CD14-positive monocyte (primary cell): ENCODE data around the gene MS4A15. TPM values are rescaled to one million over a fixed set of nuclear protein-coding genes. Genes with fewer than 3 reads are reported as not detected.

ENCODE experiments used
- DNase-seq, 3 donors: peaks; one replicate each; pipeline ENCODE4 v3.0.0-alpha.2; 2011 to 2022
- H2AFZ ChIP-seq: 2 replicates; pipeline ENCODE4 v1.6.0; 2012; ENCODE audit warnings: mild to moderate bottlenecking, low read depth, low read length, inconsistent platforms; ENCODE audit not compliant: insufficient read depth, poor library complexity, severe bottlenecking
- H3K27ac ChIP-seq, 2 donors: 1 replicate in 1 of 2; 2 replicates in 1 of 2; pipeline ENCODE4 v1.5.1; 2012 to 2013; ENCODE audit warnings: low read length in 2 of 2, control low read depth in 1 of 2, inconsistent platforms in 1 of 2, low read depth in 1 of 2, mild to moderate bottlenecking in 1 of 2
- H3K27me3 ChIP-seq, 2 donors: one replicate each; pipeline versions ENCODE4 v1.6.0 to v1.6.1; 2011 to 2013; ENCODE audit warnings: low read length in 2 of 2; ENCODE audit not compliant: control insufficient read depth in 2 of 2, insufficient read depth in 2 of 2
- H3K36me3 ChIP-seq, 2 donors: replicated peaks in 1 of 2; 1 replicate in 1 of 2; 2 replicates in 1 of 2; pipeline versions ENCODE4 v1.5.1 to v1.6.1; 2012 to 2013; ENCODE audit warnings: low read length in 2 of 2, control low read depth in 1 of 2, inconsistent platforms in 1 of 2, mild to moderate bottlenecking in 1 of 2; ENCODE audit not compliant: insufficient read depth in 2 of 2, control insufficient read depth in 1 of 2
- H3K4me1 ChIP-seq, 2 donors: 1 replicate in 1 of 2; 2 replicates in 1 of 2; pipeline versions ENCODE4 v1.5.1 to v1.6.1; 2012 to 2013; ENCODE audit warnings: low read length in 2 of 2, control low read depth in 1 of 2, inconsistent platforms in 1 of 2, mild to moderate bottlenecking in 1 of 2, moderate library complexity in 1 of 2; ENCODE audit not compliant: insufficient read depth in 2 of 2, control insufficient read depth in 1 of 2
- H3K4me2 ChIP-seq: replicated peaks from 2 replicates; pipeline ENCODE3; 2012; ENCODE audit warnings: low read length, moderate library complexity, mild to moderate bottlenecking; ENCODE audit not compliant: poor library complexity, severe bottlenecking; ENCODE audit errors: extremely low read depth
- H3K4me3 ChIP-seq, 3 experiments: fragments of 200-600 bp in 1 of 3; sonication (generic) in 1 of 3; replicated peaks in 1 of 3; 1 replicate in 2 of 3; 2 replicates in 1 of 3; pipeline ENCODE4 v1.5.1; 2011 to 2013; ENCODE audit warnings: low read length in 3 of 3, mild to moderate bottlenecking in 3 of 3, control low read depth in 2 of 3, low read depth in 2 of 3, inconsistent platforms in 1 of 3, moderate library complexity in 1 of 3
- H3K79me2 ChIP-seq: 2 replicates; pipeline ENCODE4 v1.6.0; 2012; ENCODE audit warnings: mild to moderate bottlenecking, control low read depth, inconsistent platforms, low read length, moderate library complexity; ENCODE audit not compliant: insufficient read depth
- H3K9ac ChIP-seq: 2 replicates; pipeline ENCODE4 v1.6.0; 2017; ENCODE audit warnings: low read length, mild to moderate bottlenecking; ENCODE audit not compliant: insufficient read depth, poor library complexity, severe bottlenecking
- H3K9me3 ChIP-seq, 2 donors: replicated peaks in 1 of 2; 1 replicate in 1 of 2; 2 replicates in 1 of 2; pipeline versions ENCODE4 v1.5.1 to v1.6.1; 2012 to 2013; ENCODE audit warnings: low read length in 2 of 2, control low read depth in 1 of 2; ENCODE audit not compliant: control insufficient read depth in 1 of 2, insufficient read depth in 1 of 2
- H4K20me1 ChIP-seq: 2 replicates; pipeline ENCODE4 v1.6.0; 2012; ENCODE audit warnings: mild to moderate bottlenecking, low read length, control low read depth, moderate library complexity; ENCODE audit not compliant: insufficient read depth
- H3K27ac Mint-ChIP-seq, 7 donors: one replicate each; pipeline ENCODE4 v1.8.0; 2020; ENCODE audit warnings: mild to moderate bottlenecking in 7 of 7, mixed read lengths in 7 of 7, moderate library complexity in 6 of 7, inconsistent platforms in 2 of 7
- H3K27me3 Mint-ChIP-seq, 3 donors: one replicate each; pipeline ENCODE4 v1.8.0; 2021 to 2022; ENCODE audit warnings: low read depth in 3 of 3, mild to moderate bottlenecking in 3 of 3, mixed read lengths in 3 of 3, moderate library complexity in 3 of 3, inconsistent platforms in 1 of 3
- H3K36me3 Mint-ChIP-seq, 2 donors: one replicate each; pipeline ENCODE4 v1.8.0; 2020; ENCODE audit warnings: mixed read lengths in 2 of 2, inconsistent platforms in 1 of 2, mild to moderate bottlenecking in 1 of 2
- H3K4me1 Mint-ChIP-seq: one replicate; pipeline ENCODE4 v1.8.0; 2020; ENCODE audit warnings: mild to moderate bottlenecking, mixed read lengths
- H3K4me3 Mint-ChIP-seq, 2 donors: one replicate each; pipeline ENCODE4 v1.8.0; 2020; ENCODE audit warnings: mild to moderate bottlenecking in 2 of 2, mixed read lengths in 2 of 2, moderate library complexity in 1 of 2
- H3K9me3 Mint-ChIP-seq, 7 donors: one replicate each; pipeline ENCODE4 v1.8.0; 2020 to 2022; ENCODE audit warnings: mixed read lengths in 7 of 7, mild to moderate bottlenecking in 6 of 7, moderate library complexity in 6 of 7, inconsistent platforms in 2 of 7
- WGBS: methylation state at CpG from one replicate; pipeline ENCODE4 v1.1.5; 2013; ENCODE audit warnings: missing lambda C conversion rate; ENCODE audit not compliant: insufficient coverage; 5-methylcytosine and 5-hydroxymethylcytosine counted together
- intact Hi-C, 2 donors: fragments of 100-400 bp; cut with micrococcal nuclease; formaldehyde crosslinking; loops; one replicate each; pipeline versions ENCODE4 v1.15.0 to v1.15.1; 2023
- polyA plus RNA-seq, 3 donors: library from polyadenylated mRNA; depleted of rRNA in 1 of 3; unstranded in 2 of 3; stranded (reverse) in 1 of 3; fragments of 300-500 nt in 2 of 3; fragments of >200 nt in 1 of 3; fragmentation: Illumina TruSeq in 2 of 3; gene quantifications; 1 replicate in 2 of 3; 2 replicates in 1 of 3; pipeline ENCODE4 v1.2.3, GENCODE V29; 2012 to 2021
- TF ChIP-seq, protein P1 (sequence below): fragments of 200-600 bp; IDR thresholded peaks from one replicate; pipeline ENCODE4 v1.8.0; 2022; ENCODE audit warnings: antibody characterized with exemption, mild to moderate bottlenecking

The MS4A15 gene
- polyA plus RNA-seq, 3 donors, result not detected

GRCh38 chr11:60731586-60731985, 25.1 kb upstream of the MS4A15 start:
- intact Hi-C loops, result no loop called here
- no peaks in the 10 kb centered on the region for H3K9me3 ChIP-seq
- Mint-ChIP-seq H3K4me1 (no peaks in the 10 kb centered on the region), H3K4me3 (no peak overlapping the region), H3K36me3 (no peaks in the 10 kb centered on the region), H3K27ac (no peak overlapping the region), H3K9me3 (peaks cover 0 to 2% (median 0%) of the 10 kb centered on the region in 7 donors), H3K27me3 (peaks cover 2 to 5% (median 2%) of the 10 kb centered on the region in 3 donors)
- TF ChIP-seq, protein P1, sequence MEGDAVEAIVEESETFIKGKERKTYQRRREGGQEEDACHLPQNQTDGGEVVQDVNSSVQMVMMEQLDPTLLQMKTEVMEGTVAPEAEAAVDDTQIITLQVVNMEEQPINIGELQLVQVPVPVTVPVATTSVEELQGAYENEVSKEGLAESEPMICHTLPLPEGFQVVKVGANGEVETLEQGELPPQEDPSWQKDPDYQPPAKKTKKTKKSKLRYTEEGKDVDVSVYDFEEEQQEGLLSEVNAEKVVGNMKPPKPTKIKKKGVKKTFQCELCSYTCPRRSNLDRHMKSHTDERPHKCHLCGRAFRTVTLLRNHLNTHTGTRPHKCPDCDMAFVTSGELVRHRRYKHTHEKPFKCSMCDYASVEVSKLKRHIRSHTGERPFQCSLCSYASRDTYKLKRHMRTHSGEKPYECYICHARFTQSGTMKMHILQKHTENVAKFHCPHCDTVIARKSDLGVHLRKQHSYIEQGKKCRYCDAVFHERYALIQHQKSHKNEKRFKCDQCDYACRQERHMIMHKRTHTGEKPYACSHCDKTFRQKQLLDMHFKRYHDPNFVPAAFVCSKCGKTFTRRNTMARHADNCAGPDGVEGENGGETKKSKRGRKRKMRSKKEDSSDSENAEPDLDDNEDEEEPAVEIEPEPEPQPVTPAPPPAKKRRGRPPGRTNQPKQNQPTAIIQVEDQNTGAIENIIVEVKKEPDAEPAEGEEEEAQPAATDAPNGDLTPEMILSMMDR, result no peak
- no peak for DNase-seq
- H3K27me3 ChIP-seq, result peaks cover 0 to 2% of the 10 kb centered on the region in 2 donors
- no peak overlapping the region for H3K4me3 ChIP-seq
- H3K9ac ChIP-seq, result no peak overlapping the region
- no peak overlapping the region for H2AFZ ChIP-seq
- H3K4me1 ChIP-seq, result no peaks in the 10 kb centered on the region
- no peaks in the 10 kb centered on the region for H3K36me3 ChIP-seq
- H3K79me2 ChIP-seq, result no peaks in the 10 kb centered on the region
- H3K27ac ChIP-seq, result no peak overlapping the region
- no peaks in the 10 kb centered on the region for H4K20me1 ChIP-seq
- H3K4me2 ChIP-seq, result no peak overlapping the region
- 100% methylated on average over 2 of the region's 8 CpGs for WGBS

GRCh38 chr11:60734279-60734678, 22.4 kb upstream of the MS4A15 start:
- no peak overlapping the region for H2AFZ ChIP-seq
- no peaks in the 10 kb centered on the region for H3K36me3 ChIP-seq
- no CpG with 5 or more reads among the region's 4 CpGs for WGBS
- H3K9ac ChIP-seq, result no peak overlapping the region
- DNase-seq, result no peak
- no peak overlapping the region for H3K4me3 ChIP-seq
- H3K4me1 Mint-ChIP-seq, result no peaks in the 10 kb centered on the region
- H4K20me1 ChIP-seq, result no peaks in the 10 kb centered on the region
- no peaks in the 10 kb centered on the region for H3K36me3 Mint-ChIP-seq
- TF ChIP-seq, protein P1, result no peak
- no peaks in the 10 kb centered on the region for H3K79me2 ChIP-seq
- H3K4me3 Mint-ChIP-seq, result no peak overlapping the region
- no peaks in the 10 kb centered on the region for H3K4me1 ChIP-seq
- H3K27me3 Mint-ChIP-seq, result peaks cover 0 to 3% (median 2%) of the 10 kb centered on the region in 3 donors
- no peak overlapping the region for H3K27ac ChIP-seq
- H3K4me2 ChIP-seq, result no peak overlapping the region
- intact Hi-C loops, result no loop called here
- no peak overlapping the region for H3K27ac Mint-ChIP-seq
- no peaks in the 10 kb centered on the region for H3K9me3 ChIP-seq
- H3K27me3 ChIP-seq, result peaks cover 0 to 2% of the 10 kb centered on the region in 2 donors
- peaks cover 0 to 2% (median 0%) of the 10 kb centered on the region in 7 donors for H3K9me3 Mint-ChIP-seq
